ENCODE results near the gene CFLAR. TPM values are rescaled to one million over a fixed set of nuclear protein-coding genes. Genes with fewer than 3 reads are reported as not detected.
A peak's percentile ranks its signal among the peaks of the same experiment; 100 is the strongest.

Gene CFLAR
- polyA plus RNA-seq, 1 of the 3 experiments (the other 2 are of a cell fraction), result 23.7 TPM

- TF ChIP-seq ELF1 (IDR thresholded peaks at IDR 0.05) (peak; percentile 64; the same call in 1 of the 2 replicates), POLR2AphosphoS5 (IDR thresholded peaks at IDR 0.05; ENCODE audit: low read depth, low read length) (peak; percentile 76), TAF1 (IDR thresholded peaks at IDR 0.05; ENCODE audit: borderline replicate concordance, low read depth, low read length) (peak; percentile 88), GATA2 (CRISPR knock-in tag; IDR thresholded peaks at IDR 0.05) (no peak), RFX5 (IDR thresholded peaks at IDR 0.05; ENCODE audit: low read length) (0 out of 2 replicates have a peak, but pooled peaks have one; percentile 0), TEAD4 (IDR thresholded peaks at IDR 0.05; ENCODE audit: borderline replicate concordance, insufficient read depth) (no peak), EP300 (IDR thresholded peaks at IDR 0.05; ENCODE audit: borderline replicate concordance in 1 of 2, low read depth in 1 of 2, low read length in 1 of 2) (no peak), EZH2phosphoT487 (IDR thresholded peaks at IDR 0.05; ENCODE audit: borderline replicate concordance, low read depth) (no peak), USF1 (IDR thresholded peaks at IDR 0.05; ENCODE audit: borderline replicate concordance, low read depth) (no peak), FOSL2 (IDR thresholded peaks at IDR 0.05; ENCODE audit: borderline replicate concordance, low read depth) (no peak), RXRA (IDR thresholded peaks at IDR 0.05; ENCODE audit: borderline replicate concordance, low read depth) (no peak)
Measured at GRCh38 chr2:201071479-201072200, 44.3 kb upstream of the CFLAR start, which contains the start of the genes HYCC2 and NDUFB3 (continued).

DNA sequence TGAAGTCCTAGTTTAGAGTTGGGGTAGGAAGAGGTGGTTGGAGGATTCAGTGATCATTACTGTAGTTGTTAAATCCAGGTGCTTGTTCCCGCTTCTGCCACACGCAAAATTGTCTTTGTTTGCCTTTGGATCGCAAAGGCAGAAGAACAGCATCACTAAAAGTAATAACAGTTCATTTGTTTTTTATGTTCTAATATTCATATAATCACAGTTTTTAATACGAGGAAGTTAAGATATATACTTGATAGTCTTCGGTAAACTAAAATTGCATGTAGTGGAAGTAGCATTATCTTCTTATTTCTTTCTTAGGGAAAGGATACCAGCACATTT is 43.8 kb upstream of the CFLAR start:
- TF ChIP-seq, protein P1, sequence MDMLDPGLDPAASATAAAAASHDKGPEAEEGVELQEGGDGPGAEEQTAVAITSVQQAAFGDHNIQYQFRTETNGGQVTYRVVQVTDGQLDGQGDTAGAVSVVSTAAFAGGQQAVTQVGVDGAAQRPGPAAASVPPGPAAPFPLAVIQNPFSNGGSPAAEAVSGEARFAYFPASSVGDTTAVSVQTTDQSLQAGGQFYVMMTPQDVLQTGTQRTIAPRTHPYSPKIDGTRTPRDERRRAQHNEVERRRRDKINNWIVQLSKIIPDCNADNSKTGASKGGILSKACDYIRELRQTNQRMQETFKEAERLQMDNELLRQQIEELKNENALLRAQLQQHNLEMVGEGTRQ (IDR thresholded peaks at IDR 0.05; ENCODE audit: borderline replicate concordance, low read depth, low read length), result no peak
- TF ChIP-seq, protein P2, sequence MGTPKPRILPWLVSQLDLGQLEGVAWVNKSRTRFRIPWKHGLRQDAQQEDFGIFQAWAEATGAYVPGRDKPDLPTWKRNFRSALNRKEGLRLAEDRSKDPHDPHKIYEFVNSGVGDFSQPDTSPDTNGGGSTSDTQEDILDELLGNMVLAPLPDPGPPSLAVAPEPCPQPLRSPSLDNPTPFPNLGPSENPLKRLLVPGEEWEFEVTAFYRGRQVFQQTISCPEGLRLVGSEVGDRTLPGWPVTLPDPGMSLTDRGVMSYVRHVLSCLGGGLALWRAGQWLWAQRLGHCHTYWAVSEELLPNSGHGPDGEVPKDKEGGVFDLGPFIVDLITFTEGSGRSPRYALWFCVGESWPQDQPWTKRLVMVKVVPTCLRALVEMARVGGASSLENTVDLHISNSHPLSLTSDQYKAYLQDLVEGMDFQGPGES (IDR thresholded peaks at IDR 0.05; ENCODE audit: low read depth, low read length), result no peak
- TF ChIP-seq NFIC (IDR thresholded peaks at IDR 0.05; ENCODE audit: borderline replicate concordance) (no peak), RAD21 (IDR thresholded peaks at IDR 0.05; ENCODE audit: low read length) (no peak), GATA2 (CRISPR knock-in tag; IDR thresholded peaks at IDR 0.05) (no peak), POLR2AphosphoS5 (IDR thresholded peaks at IDR 0.05; ENCODE audit: low read depth, low read length) (no peak), FOXM1 (IDR thresholded peaks at IDR 0.05; ENCODE audit: low read depth) (no peak), NRF1 (IDR thresholded peaks at IDR 0.05; ENCODE audit: low read depth, low read length) (no peak), YY1 (IDR thresholded peaks at IDR 0.05; ENCODE audit: low read depth) (no peak), MXI1 (IDR thresholded peaks at IDR 0.05; ENCODE audit: low read depth, low read length) (no peak), GABPA (IDR thresholded peaks at IDR 0.05; ENCODE audit: low read depth) (no peak), TEAD4 (IDR thresholded peaks at IDR 0.05; ENCODE audit: borderline replicate concordance, insufficient read depth) (no peak), RXRA (IDR thresholded peaks at IDR 0.05; ENCODE audit: borderline replicate concordance, low read depth) (no peak), RCOR1 (IDR thresholded peaks at IDR 0.05; ENCODE audit: low read length) (no peak), CTCF (IDR thresholded peaks at IDR 0.05) (no peak)
- TF ChIP-seq, protein P3, sequence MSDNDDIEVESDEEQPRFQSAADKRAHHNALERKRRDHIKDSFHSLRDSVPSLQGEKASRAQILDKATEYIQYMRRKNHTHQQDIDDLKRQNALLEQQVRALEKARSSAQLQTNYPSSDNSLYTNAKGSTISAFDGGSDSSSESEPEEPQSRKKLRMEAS (IDR thresholded peaks at IDR 0.05; ENCODE audit: low read depth), result no peak
- Histone ChIP-seq H4K20me1 (ENCODE audit: insufficient read depth) (no peaks in the 10 kb centered on the region; the same call in 1 of the 2 replicates), H3K4me3 (ENCODE audit: low read depth in 2 of 2, low read length in 1 of 2) (peak overlapping the region; percentile 88 to 98), H3K4me2 (peak overlapping the region; percentile 92), H3K9ac (peak overlapping the region; percentile 96), H3K36me3 (replicated peaks in 1 of 2; ENCODE audit: control insufficient read depth in 1 of 2, insufficient read depth in 2 of 2, low read length in 1 of 2) (peaks cover 0 to 3% of the 10 kb centered on the region in 2 experiments), H3K27me3 (ENCODE audit: insufficient read depth) (no peaks in the 10 kb centered on the region), H3K27ac (ENCODE audit: low read depth in 2 of 2, low read length in 1 of 2) (peak overlapping the region; percentile 86 to 95; a peak in 3 of 4 replicates), H3K4me1 (ENCODE audit: control insufficient read depth in 1 of 2, insufficient read depth in 2 of 2, low read depth in 1 of 2, low read length in 1 of 2) (peaks cover 7 to 12% of the 10 kb centered on the region in 2 experiments; a peak in 3 of 4 replicates), H3F3A (replicated peaks; ENCODE audit: insufficient read depth) (peaks cover 3% of the 10 kb centered on the region), H3K9me3 (no peaks in the 10 kb centered on the region), H3K79me2 (ENCODE audit: insufficient read depth) (peaks cover 94% of the 10 kb centered on the region), H2AFZ (ENCODE audit: low read depth) (peak overlapping the region; percentile 95), H3K9me2 (no peaks in the 10 kb centered on the region)
- 0% methylated on average over 5 of the region's 5 CpGs for WGBS (ENCODE audit: low lambda C conversion rate)
- ChIA-PET CTCF (interaction anchor here (0.7 to 5.1 kb wide), 3 partner anchors 96 to 166 kb away, joined by 3 to 58 read pairs (median 3); no protein-coding TSS in a partner anchor), POLR2A (no interaction called here)
- no peak for DNase-seq

Measured in SK-N-SH (cell line).